Subcutaneous preadipocyte (primary cell): ENCODE data around the gene ART1. TPM values are rescaled to one million over a fixed set of nuclear protein-coding genes. Genes with fewer than 3 reads are reported as not detected.

ENCODE experiments used
- small RNA-seq: library from RNA; depleted of rRNA; stranded (forward); fragments of <200 nt; gene quantifications from one replicate; pipeline ENCODE3, GENCODE V24; 2012
- total RNA-seq: library from RNA; depleted of rRNA; stranded (reverse); fragments of >200 nt; gene quantifications from 2 replicates; pipeline ENCODE4 v1.2.3, GENCODE V29; 2012

Gene ART1, protein sequence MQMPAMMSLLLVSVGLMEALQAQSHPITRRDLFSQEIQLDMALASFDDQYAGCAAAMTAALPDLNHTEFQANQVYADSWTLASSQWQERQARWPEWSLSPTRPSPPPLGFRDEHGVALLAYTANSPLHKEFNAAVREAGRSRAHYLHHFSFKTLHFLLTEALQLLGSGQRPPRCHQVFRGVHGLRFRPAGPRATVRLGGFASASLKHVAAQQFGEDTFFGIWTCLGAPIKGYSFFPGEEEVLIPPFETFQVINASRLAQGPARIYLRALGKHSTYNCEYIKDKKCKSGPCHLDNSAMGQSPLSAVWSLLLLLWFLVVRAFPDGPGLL
- total RNA-seq: not detected in 2 replicates

DNA sequence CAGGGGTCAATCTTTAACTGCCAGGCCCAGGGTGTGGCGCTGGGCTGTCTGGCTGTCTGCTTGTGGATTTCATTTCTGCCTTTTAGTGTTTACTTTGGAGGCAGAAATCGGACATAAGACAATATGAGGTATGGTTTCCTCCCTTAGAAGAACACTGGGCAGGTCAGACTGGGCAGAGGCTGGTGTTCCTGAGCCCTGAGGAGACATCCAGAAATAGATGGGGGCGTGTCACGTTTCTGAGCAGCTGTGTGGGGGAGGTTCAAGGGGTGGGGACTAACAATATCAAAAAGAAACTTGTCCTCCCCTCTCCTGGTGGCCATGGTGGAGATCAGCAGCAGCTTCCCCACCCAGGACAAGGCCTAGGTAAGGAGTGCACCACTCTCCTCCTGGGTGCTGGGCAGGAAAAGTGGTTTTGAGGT, at the start of gene ART1:
Gene ART1, plus strand, starts transcription at position 312 of the 419 bp plus-strand sequence. CDS start 14,086 bp downstream, outside the sequence.

DNA sequence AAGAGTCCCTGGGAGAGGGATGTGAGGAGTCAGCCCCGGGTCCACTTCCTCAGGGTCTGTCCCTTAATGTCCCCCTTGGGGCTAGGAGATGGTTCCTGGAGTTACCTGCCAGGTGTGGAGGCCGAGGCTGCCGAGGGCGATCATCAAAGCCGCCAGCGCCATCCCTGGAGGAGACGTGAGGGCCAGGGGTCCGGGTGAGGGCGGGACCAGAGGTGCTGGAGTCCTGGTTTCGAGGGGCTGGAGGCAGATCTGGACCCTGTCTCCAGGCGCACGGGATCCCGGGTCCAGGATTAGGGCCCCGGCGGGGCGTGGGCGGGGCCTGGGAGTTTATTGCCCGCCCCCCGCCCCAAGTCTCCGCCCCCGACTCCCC, 3.2 kb upstream of the ART1 start, which contains the start of gene ART5:
Gene ART5, minus strand, starts transcription at position 292 of the 370 bp plus-strand sequence. Its CDS starts 130 bp downstream, at position 162.

DNA sequence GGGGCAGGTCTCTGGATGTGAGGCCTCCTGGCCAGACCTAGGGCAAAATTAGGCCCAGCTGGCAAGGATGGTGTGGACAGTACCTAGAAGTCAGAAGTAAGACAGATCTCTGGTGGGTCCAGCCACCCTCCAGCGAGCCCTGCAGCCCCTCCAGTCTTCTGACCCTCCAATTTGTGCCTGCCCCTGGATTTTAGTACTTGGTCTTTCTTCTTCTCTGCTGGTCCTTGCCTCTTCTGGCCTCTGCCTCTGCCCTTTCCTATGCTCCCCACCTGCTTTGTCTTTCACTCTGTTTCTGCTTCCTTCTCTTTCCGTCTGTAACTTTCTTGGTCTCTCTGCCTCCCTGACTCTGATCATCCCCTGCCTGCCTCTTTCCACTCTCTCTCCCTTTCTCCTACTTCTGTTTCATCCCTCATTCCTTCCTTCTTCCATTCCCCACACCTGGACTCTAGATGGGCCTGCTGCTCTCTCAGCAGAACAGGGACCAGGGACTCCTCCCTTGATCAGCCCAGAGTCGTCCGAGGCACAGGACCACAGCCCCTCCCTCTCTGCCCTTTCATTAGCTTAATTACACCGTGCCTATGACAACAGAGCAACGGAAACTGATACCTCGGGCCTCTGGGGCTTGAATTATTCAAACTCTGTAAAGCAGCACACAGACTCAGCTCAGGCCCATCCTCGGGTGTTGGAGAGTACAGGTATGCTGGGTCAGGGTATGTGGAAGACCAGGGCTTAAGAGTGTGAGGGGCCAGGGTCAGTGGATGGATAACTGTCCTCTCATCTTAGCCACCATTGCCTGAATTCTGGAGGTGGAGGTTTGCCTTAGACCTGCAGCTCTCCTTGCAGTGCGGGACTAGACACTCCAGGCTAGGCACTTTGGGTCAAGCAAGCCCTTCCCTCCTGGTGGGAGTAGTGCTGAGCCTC, 26.7 kb downstream of the ART1 start, which contains the start of gene CHRNA10:
Gene CHRNA10, minus strand, starts transcription at position 51 of the 921 bp plus-strand sequence. CDS start 72 bp downstream, outside the sequence.

Small RNAs within 50 kb of the gene (small RNA-seq; reads per million reads assigned to genes)
- gene RF00019: not detected

Other genes starting within 250 kb of the ART1 start
- not detected in 2 replicates for gene ART5, start 3.1 kb upstream of the ART1 start, total RNA-seq
- 1.5 and 1.6 TPM in 2 replicates for gene CHRNA10, start 26.3 kb downstream of the ART1 start, total RNA-seq
- gene NUP98, start 152.4 kb downstream of the ART1 start, total RNA-seq: 118 and 191 TPM in 2 replicates
- 14.3 and 16.4 TPM in 2 replicates for gene PGAP2, start 163.4 kb downstream of the ART1 start, total RNA-seq
- 14.7 and 18.4 TPM in 2 replicates for gene RHOG, start 195.8 kb downstream of the ART1 start, total RNA-seq
- 28.7 and 33.4 TPM in 2 replicates for gene STIM1, start 210.5 kb downstream of the ART1 start, total RNA-seq